Right lobe of liver (tissue), 6 donors: ENCODE data around the gene ADGRD1. TPM values are rescaled to one million over a fixed set of nuclear protein-coding genes. Genes with fewer than 3 reads are reported as not detected.

ENCODE experiments used
- ATAC-seq, 4 donors: fragments of 200-7000 bp; cut with Tn5 transposase; one replicate each; pipeline ENCODE4 v1.9.1; 2020; ENCODE audit warnings: mild to moderate bottlenecking in 4 of 4, moderate library complexity in 4 of 4
- DNase-seq, 3 donors: peaks; one replicate each; pipeline ENCODE4 v3.0.0-alpha.2; 2020
- H3K27ac ChIP-seq, 3 donors: fragments of 200-600 bp; one replicate each; pipeline ENCODE4 v1.8.0; 2022
- H3K27me3 ChIP-seq, 2 donors: fragments of 200-600 bp; one replicate each; pipeline ENCODE4 v1.8.0; 2022
- H3K36me3 ChIP-seq, 4 donors: fragments of 200-600 bp; sonication (generic) in 1 of 4; one replicate each; pipeline versions ENCODE4 v1.5.1 to v1.8.0; 2017 to 2022; ENCODE audit warnings: control low read depth in 1 of 4
- H3K4me1 ChIP-seq, 4 donors: fragments of 200-600 bp; sonication (generic) in 1 of 4; one replicate each; pipeline versions ENCODE4 v1.5.1 to v1.8.0; 2017 to 2022; ENCODE audit warnings: control low read depth in 1 of 4
- H3K4me3 ChIP-seq, 3 donors: fragments of 200-600 bp; one replicate each; pipeline ENCODE4 v1.8.0; 2022
- H3K9me3 ChIP-seq, 4 donors: fragments of 200-600 bp; sonication (generic) in 1 of 4; one replicate each; pipeline versions ENCODE4 v1.5.1 to v1.8.0; 2017 to 2022; ENCODE audit warnings: control low read depth in 1 of 4
- POLR2A ChIP-seq: fragments of 450-650 bp; IDR thresholded peaks from one replicate; pipeline ENCODE4 v1.6.1; 2017; ENCODE audit warnings: antibody characterized with exemption, mild to moderate bottlenecking
- WGBS: methylation state at CpG from one replicate; pipeline ENCODE4 v1.1.6; 2018; ENCODE audit warnings: low coverage, low lambda C conversion rate; ENCODE audit not compliant: insufficient coverage; ENCODE audit errors: missing lambda C conversion rate; 5-methylcytosine and 5-hydroxymethylcytosine counted together
- intact Hi-C, 2 donors: fragments of 100-400 bp; cut with DNase I; formaldehyde crosslinking; loops; one replicate each; pipeline versions ENCODE4 v1.11.2 to v1.14.1; 2022
- small RNA-seq, 2 experiments: library from RNA; depleted of rRNA; stranded (forward); fragments of <200 nt; gene quantifications; one replicate each; pipeline ENCODE3, GENCODE V24; 2016
- total RNA-seq, 6 experiments: library from RNA; depleted of rRNA in 2 of 6; stranded (reverse); fragments of >200 nt in 2 of 6; fragmentation: NEBNext Ultra II Directional in 3 of 6; extraction: Animal tissue kit (Norgen Biotek cat#: 25700) in 3 of 6; gene quantifications; one replicate each; pipeline versions ENCODE4 v1.1.0 to v1.2.4, GENCODE V29; 2016 to 2023
- TF ChIP-seq, protein P1 (sequence below), 4 donors: fragments of 200-600 bp in 3 of 4; fragments of 450-650 bp in 1 of 4; IDR thresholded peaks; one replicate each; pipeline versions ENCODE4 v1.5.1 to v1.8.0; 2016 to 2022; ENCODE audit warnings: antibody characterized with exemption in 4 of 4, mild to moderate bottlenecking in 2 of 4
- donor health status: DM: no; HTN: yes; CAD: no.
- donor health status: DM: no; HTN: no; CAD: no.
- donor health status: DM: no; HTN: no; CAD: no.
- donor health status: DM: no; HTN: yes; CAD: no.
- donor health status: DM: no; HTN: yes; CAD: no.

Gene ADGRD1
- total RNA-seq, 6 experiments from 2014 or later: 4.7 to 17.0 (median 10.9) TPM

DNA sequence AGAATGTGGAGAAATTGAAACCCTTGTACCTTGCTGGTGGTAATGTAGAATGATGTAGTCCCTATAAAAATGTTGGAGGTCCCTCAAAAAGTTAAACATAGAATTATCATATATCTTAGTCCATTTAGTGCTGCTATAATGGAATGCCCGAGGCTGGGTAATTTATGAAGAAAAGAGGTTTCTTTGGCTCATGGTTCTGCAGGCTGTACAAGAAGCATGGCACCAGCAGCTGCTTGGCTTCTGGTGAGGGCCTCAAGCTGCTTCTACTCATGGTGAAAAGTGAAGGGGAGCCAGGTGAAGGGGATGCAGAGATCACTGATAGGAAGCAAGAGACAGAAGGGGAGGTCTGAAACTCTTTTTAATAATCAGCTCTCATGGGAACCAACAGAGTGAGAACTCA is 233.9 kb downstream of the ADGRD1 start:
- no peaks in the 10 kb centered on the region for H3K27me3 ChIP-seq
- intact Hi-C loops: no loop called here
- H3K4me3 ChIP-seq: no peak overlapping the region
- TF ChIP-seq POLR2A: no peak
- TF ChIP-seq, protein P1, sequence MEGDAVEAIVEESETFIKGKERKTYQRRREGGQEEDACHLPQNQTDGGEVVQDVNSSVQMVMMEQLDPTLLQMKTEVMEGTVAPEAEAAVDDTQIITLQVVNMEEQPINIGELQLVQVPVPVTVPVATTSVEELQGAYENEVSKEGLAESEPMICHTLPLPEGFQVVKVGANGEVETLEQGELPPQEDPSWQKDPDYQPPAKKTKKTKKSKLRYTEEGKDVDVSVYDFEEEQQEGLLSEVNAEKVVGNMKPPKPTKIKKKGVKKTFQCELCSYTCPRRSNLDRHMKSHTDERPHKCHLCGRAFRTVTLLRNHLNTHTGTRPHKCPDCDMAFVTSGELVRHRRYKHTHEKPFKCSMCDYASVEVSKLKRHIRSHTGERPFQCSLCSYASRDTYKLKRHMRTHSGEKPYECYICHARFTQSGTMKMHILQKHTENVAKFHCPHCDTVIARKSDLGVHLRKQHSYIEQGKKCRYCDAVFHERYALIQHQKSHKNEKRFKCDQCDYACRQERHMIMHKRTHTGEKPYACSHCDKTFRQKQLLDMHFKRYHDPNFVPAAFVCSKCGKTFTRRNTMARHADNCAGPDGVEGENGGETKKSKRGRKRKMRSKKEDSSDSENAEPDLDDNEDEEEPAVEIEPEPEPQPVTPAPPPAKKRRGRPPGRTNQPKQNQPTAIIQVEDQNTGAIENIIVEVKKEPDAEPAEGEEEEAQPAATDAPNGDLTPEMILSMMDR (IDR thresholded peaks at IDR 0.05): no peak
- WGBS: 92% methylated on average over 1 of the region's 1 CpG
- ATAC-seq (no peak), DNase-seq (no peak)
- H3K27ac ChIP-seq: no peak overlapping the region
- H3K4me1 ChIP-seq: no peaks in the 10 kb centered on the region
- H3K9me3 ChIP-seq: no peaks in the 10 kb centered on the region
- no peaks in the 10 kb centered on the region for H3K36me3 ChIP-seq

DNA sequence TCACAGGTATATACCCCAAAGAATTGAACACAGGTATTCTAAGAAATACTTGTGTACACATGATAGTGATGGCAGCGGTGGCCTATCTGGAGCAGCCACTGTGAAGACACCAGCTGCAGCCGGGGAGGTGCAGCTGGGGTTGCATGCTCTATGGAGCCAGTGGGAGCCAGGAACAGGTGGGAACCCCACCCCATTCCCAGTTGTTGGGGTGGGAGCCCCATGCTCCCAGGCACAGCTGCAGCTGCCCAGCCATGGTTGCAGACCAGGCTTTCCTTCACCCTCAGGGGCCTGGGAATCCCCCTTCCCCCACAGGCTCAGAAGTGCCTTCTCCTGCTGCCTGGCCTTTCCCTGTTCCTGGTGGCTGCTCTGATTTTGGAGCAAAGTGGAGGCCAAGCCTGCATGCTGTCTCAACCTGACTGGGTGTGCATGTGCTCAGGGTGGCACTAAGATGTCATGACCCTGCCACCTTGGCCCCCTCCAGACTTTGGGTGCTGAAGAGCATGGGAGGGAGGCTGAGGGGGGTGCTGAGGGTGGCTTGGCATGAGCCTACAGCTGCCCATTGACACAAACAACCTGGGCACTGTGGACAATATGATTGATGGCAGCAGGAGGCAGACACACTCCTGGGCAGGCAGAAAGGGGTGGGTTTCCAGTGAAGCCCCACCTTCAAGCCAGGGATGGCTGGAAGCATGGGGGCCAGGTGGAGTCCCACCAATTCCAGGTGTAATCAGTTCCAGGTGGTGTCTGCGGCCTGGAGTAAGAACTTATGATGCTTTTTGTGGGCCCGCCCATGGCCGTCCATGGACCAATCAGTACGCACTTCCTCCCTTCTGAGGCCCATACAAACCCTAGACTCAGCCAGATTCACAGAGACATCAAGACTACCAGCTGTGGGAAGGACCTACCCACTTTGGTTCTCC is 234.7 kb downstream of the ADGRD1 start:
- Histone ChIP-seq H3K9me3 (no peaks in the 10 kb centered on the region), H3K36me3 (no peaks in the 10 kb centered on the region), H3K4me1 (no peaks in the 10 kb centered on the region), H3K4me3 (no peak overlapping the region), H3K27ac (no peak overlapping the region), H3K27me3 (no peaks in the 10 kb centered on the region)
- DNase-seq (no peak), ATAC-seq (no peak)
- 73% methylated on average over 1 of the region's 6 CpGs for WGBS
- TF ChIP-seq POLR2A: no peak
- TF ChIP-seq, protein P1 (IDR thresholded peaks at IDR 0.05): no peak
- intact Hi-C loops: no loop called here

DNA sequence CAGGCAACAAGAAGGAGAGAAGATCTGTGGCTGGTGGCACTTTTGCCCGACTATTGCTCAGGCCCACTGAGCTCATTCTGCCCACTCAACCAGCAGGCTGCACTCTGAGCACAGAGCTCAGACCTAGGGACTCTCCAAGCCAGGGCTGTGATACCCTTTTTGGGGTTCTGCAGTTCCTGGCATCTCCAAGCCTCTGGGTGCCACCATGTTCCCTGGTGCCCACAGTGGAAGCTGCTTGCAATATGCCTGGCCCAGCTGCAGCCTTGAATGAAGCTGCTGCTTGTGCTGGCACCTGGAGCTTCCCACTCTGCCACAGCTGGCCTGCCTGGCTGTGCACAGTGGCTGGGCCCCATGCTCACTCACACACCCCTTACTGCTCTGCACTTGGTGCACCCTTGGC is 236.1 kb downstream of the ADGRD1 start:
- TF ChIP-seq POLR2A: no peak
- TF ChIP-seq, protein P1 (IDR thresholded peaks at IDR 0.05): no peak
- Histone ChIP-seq H3K27me3 (no peaks in the 10 kb centered on the region), H3K4me1 (no peaks in the 10 kb centered on the region), H3K27ac (no peak overlapping the region), H3K9me3 (no peaks in the 10 kb centered on the region), H3K4me3 (no peak overlapping the region), H3K36me3 (no peaks in the 10 kb centered on the region)
- no peak for DNase-seq
- no peak for ATAC-seq
- no CpG with 5 or more reads among the region's 1 CpG for WGBS
- intact Hi-C loops: no loop called here

DNA sequence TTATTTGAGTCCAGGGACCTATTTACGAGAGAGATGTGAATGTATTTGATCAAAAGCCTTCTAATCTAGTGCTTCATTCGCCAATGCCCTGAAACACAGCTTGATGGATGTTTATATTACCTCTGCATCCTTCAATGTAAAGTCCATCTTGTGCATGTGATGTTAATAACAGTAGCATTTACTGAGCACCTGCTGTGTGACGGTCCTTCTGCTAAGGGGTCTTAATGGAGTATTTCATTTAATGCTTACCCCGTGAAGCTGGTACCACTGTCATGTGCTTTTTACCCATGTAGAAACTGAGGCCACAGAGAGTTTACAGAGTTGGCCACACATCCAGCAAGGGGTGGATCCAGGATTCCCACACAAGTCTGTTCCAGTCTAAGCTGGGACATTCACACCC is 237.3 kb downstream of the ADGRD1 start:
- intact Hi-C loops: no loop called here
- Histone ChIP-seq H3K9me3 (no peaks in the 10 kb centered on the region), H3K36me3 (no peaks in the 10 kb centered on the region), H3K4me3 (no peak overlapping the region), H3K27ac (no peak overlapping the region), H3K27me3 (no peaks in the 10 kb centered on the region), H3K4me1 (no peaks in the 10 kb centered on the region)
- ATAC-seq: no peak
- TF ChIP-seq, protein P1 (IDR thresholded peaks at IDR 0.05): no peak
- TF ChIP-seq POLR2A: no peak
- 35% methylated on average over 4 of the region's 4 CpGs for WGBS
- no peak for DNase-seq

Small RNA genes lying within 50 kb of the gene (small RNA-seq; reads per million reads assigned to genes)
- 0 reads per million in 2 experiments for gene RF00019

Other genes starting within 250 kb of the ADGRD1 start
- under 1 TPM in 2 of 6 experiments, not detected in 4; 0.04 to 0.19 TPM for gene RIMBP2, start 237.6 kb upstream of the ADGRD1 start, total RNA-seq
- gene STX2, start 114.7 kb upstream of the ADGRD1 start, total RNA-seq: 10 to 100 TPM in 1 of 6 experiments, 1 to 10 TPM in 5; 5.3 to 11.8 (median 7.2) TPM
- gene RAN, start 81.8 kb upstream of the ADGRD1 start, total RNA-seq: 100 to 1,000 TPM; 136 to 220 (median 147) TPM